HL-60 (cell line): ENCODE measurements around the gene TERB1.

Experiments
- DNase-seq, 2 experiments: peaks; one replicate each; pipeline ENCODE4 v3.0.0-alpha.2; 2010 to 2020; ENCODE audit warnings: low read depth in 1 of 2, low spot score in 1 of 2
- H3K27ac ChIP-seq: fragments of 250-450 bp; sonication (Bioruptor Pico); replicated peaks from 2 replicates; pipeline ENCODE4 v1.5.1; 2020; ENCODE audit warnings: mild to moderate bottlenecking, moderate library complexity
- H3K27me3 ChIP-seq: fragments of 250-450 bp; sonication (Bioruptor Pico); 2 replicates; pipeline ENCODE4 v1.5.1; 2021; ENCODE audit warnings: mild to moderate bottlenecking, moderate library complexity; ENCODE audit not compliant: insufficient read depth, poor library complexity, severe bottlenecking
- H3K4me3 ChIP-seq: replicated peaks from 2 replicates; pipeline ENCODE4 v1.5.1; 2011; ENCODE audit warnings: mild to moderate bottlenecking, control low read depth, low read length; ENCODE audit not compliant: insufficient read depth
- GABPA ChIP-seq: IDR thresholded peaks from 2 replicates; pipeline ENCODE4 v1.6.1; 2012; ENCODE audit warnings: low read depth
- POLR2AphosphoS5 ChIP-seq: IDR thresholded peaks from 2 replicates; pipeline ENCODE4 v1.6.1; 2012; ENCODE audit warnings: low read depth
- REST ChIP-seq: IDR thresholded peaks from 2 replicates; pipeline ENCODE4 v1.6.1; 2012; ENCODE audit warnings: low read depth; ENCODE audit not compliant: insufficient replicate concordance
- SPI1 ChIP-seq: IDR thresholded peaks from 2 replicates; pipeline ENCODE4 v1.6.1; 2012; ENCODE audit warnings: low read depth, mild to moderate bottlenecking, borderline replicate concordance
- TF ChIP-seq, protein P1 (sequence below): IDR thresholded peaks from one replicate; pipeline ENCODE4 v1.5.1; 2011; ENCODE audit warnings: low read length, control low read depth, inconsistent platforms; ENCODE audit not compliant: insufficient read depth

The TERB1 gene

GRCh38 chr16:66830422-66831404 lies 29.3 kb upstream of the TERB1 start, which contains the start of gene NAE1:
Gene NAE1, minus strand, starts transcription at chr16:66830976. Its CDS starts 77 bp downstream, at chr16:66830899.
- peak within 1 kb of the TSS; percentile 71 for H3K27ac ChIP-seq
- peak; percentile 84 for TF ChIP-seq POLR2AphosphoS5
- no peak for TF ChIP-seq SPI1
- TF ChIP-seq REST: peak; percentile 45
- TF ChIP-seq GABPA: no peak
- TF ChIP-seq, protein P1, sequence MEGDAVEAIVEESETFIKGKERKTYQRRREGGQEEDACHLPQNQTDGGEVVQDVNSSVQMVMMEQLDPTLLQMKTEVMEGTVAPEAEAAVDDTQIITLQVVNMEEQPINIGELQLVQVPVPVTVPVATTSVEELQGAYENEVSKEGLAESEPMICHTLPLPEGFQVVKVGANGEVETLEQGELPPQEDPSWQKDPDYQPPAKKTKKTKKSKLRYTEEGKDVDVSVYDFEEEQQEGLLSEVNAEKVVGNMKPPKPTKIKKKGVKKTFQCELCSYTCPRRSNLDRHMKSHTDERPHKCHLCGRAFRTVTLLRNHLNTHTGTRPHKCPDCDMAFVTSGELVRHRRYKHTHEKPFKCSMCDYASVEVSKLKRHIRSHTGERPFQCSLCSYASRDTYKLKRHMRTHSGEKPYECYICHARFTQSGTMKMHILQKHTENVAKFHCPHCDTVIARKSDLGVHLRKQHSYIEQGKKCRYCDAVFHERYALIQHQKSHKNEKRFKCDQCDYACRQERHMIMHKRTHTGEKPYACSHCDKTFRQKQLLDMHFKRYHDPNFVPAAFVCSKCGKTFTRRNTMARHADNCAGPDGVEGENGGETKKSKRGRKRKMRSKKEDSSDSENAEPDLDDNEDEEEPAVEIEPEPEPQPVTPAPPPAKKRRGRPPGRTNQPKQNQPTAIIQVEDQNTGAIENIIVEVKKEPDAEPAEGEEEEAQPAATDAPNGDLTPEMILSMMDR: peak; percentile 77
- H3K4me3 ChIP-seq: peak within 1 kb of the TSS; percentile 78
- peak; percentile 82 for DNase-seq
- no peaks in the 10 kb centered on the region for H3K27me3 ChIP-seq

DNA sequence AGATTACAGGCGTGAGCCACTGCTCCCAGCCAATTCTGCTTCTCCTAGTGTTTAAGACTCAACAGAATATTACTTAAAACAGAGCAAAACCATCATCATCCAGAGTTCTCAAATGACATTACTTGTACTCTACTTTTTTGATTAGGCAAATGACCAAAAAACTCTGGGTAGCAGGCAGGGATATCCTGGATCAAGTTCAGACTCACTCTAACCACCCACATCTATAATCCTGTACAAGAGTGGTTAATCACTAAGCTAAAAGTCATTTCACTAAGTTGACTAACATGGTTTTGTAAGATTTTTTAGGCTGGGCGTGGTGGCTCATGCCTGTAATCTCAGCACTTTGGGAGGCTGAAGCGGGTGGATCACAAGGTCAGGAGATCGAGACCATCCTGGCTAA lies 22.6 kb upstream of the TERB1 start:
- H3K4me3 ChIP-seq: no peak overlapping the region
- no peak for DNase-seq
- no peaks in the 10 kb centered on the region for H3K27me3 ChIP-seq
- no peak overlapping the region for H3K27ac ChIP-seq
- TF ChIP-seq, protein P1: no peak
- TF ChIP-seq REST (no peak), GABPA (no peak), POLR2AphosphoS5 (no peak), SPI1 (no peak)

DNA sequence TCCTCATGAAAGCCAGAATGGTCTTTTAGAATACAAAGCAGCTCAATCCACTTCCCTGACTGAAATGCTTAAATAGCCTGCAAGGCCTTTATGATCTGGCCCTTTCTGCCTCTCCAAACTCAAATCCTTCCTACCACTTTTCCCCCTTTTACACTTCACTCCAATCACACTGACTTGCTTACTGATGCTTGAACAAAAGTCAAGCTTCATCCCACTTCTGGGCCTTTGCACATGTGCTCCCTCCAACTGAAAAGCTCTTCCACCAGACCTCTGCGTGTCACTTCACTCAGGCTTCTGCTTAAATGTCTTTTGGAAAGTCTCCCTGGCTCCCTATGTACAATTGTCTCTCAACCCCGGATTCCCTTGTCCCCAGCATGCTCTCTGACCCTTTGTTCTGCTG lies 13.3 kb upstream of the TERB1 start:
- TF ChIP-seq SPI1: no peak
- no peak for TF ChIP-seq REST
- no peak for TF ChIP-seq GABPA
- TF ChIP-seq, protein P1: no peak
- no peak for TF ChIP-seq POLR2AphosphoS5
- no peak for DNase-seq
- Histone ChIP-seq H3K27ac (no peak overlapping the region), H3K4me3 (no peak overlapping the region), H3K27me3 (no peaks in the 10 kb centered on the region)
